ACC112 (cell line): ENCODE data around the gene H2AZ1.
"Not testable (repeated sequence)": the region's sequence is repeated elsewhere in the genome, so short reads cannot be mapped to it uniquely, and the experiment has no call there.

Source experiments
- H2AFZ ChIP-seq: fragments of 200-600 bp; sonication (generic); one replicate; pipeline ENCODE4 v1.6.0; 2017; ENCODE audit warnings: antibody characterized with exemption, low read length; ENCODE audit not compliant: unreplicated experiment
- H3K27ac ChIP-seq: fragments of 200-600 bp; sonication (generic); 2 replicates; pipeline ENCODE4 v1.5.1; 2014; ENCODE audit warnings: low read depth, mild to moderate bottlenecking, antibody characterized with exemption, low read length, moderate library complexity
- H3K27me3 ChIP-seq: fragments of 200-600 bp; sonication (generic); 2 replicates; pipeline ENCODE4 v1.6.1; 2014; ENCODE audit warnings: mild to moderate bottlenecking, antibody characterized with exemption, low read length, moderate library complexity, mixed read lengths; ENCODE audit not compliant: insufficient read depth
- H3K36me3 ChIP-seq: fragments of 200-600 bp; sonication (generic); 2 replicates; pipeline ENCODE4 v1.6.1; 2016; ENCODE audit warnings: mild to moderate bottlenecking, antibody characterized with exemption, low read length, moderate library complexity, mixed read lengths; ENCODE audit not compliant: insufficient read depth
- H3K4me1 ChIP-seq: fragments of 200-600 bp; sonication (generic); one replicate; pipeline ENCODE4 v1.6.1; 2016; ENCODE audit warnings: low read length, mixed read lengths; ENCODE audit not compliant: insufficient read depth, unreplicated experiment, control insufficient read depth
- H3K4me3 ChIP-seq: fragments of 200-600 bp; sonication (generic); 2 replicates; pipeline ENCODE4 v1.5.1; 2014; ENCODE audit warnings: mild to moderate bottlenecking, low read depth, low read length
- H3K79me2 ChIP-seq: fragments of 200-600 bp; sonication (generic); one replicate; pipeline ENCODE4 v1.6.0; 2016; ENCODE audit warnings: low read length; ENCODE audit not compliant: control insufficient read depth, unreplicated experiment, insufficient read depth

H2AZ1 gene

GRCh38 chr4:99965674-99966350 lies 15.7 kb upstream of the H2AZ1 start:
- no peak overlapping the region for H3K27ac ChIP-seq
- H2AFZ ChIP-seq: no peak overlapping the region
- no peak overlapping the region for H3K4me3 ChIP-seq
- H3K4me1 ChIP-seq: peaks cover 23% of the 10 kb centered on the region
- no peaks in the 10 kb centered on the region for H3K27me3 ChIP-seq
- no peaks in the 10 kb centered on the region for H3K79me2 ChIP-seq
- H3K36me3 ChIP-seq: no peaks in the 10 kb centered on the region

GRCh38 chr4:99965173-99965572 lies 15.1 kb upstream of the H2AZ1 start:
- no peak overlapping the region for H2AFZ ChIP-seq
- no peaks in the 10 kb centered on the region for H3K79me2 ChIP-seq
- no peaks in the 10 kb centered on the region for H3K36me3 ChIP-seq
- H3K4me3 ChIP-seq: no peak overlapping the region
- no peak overlapping the region for H3K27ac ChIP-seq
- H3K4me1 ChIP-seq: peaks cover 27% of the 10 kb centered on the region
- H3K27me3 ChIP-seq: no peaks in the 10 kb centered on the region

- no peak overlapping the region for H3K27ac ChIP-seq
Observed at GRCh38 chr4:99961711-99962110, 11.6 kb upstream of the H2AZ1 start.

DNA sequence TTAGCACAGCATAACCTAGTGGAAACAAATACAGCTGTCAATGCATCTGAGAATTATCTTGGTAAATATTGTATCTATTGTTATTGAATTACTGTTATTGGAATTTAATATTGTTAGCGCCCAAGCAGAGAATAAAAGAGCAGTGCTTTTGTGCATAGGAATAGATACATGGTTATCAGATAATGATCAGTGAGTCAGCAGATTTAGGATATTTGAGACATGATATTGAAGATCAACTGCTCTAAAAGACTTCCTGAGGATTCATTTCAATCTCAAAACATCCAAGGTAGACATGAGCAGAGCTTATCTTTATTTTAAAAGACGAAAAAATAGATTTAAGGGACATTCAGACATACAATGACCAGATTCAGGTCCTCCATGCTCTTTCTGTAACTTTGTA lies 10.6 kb upstream of the H2AZ1 start:
- Histone ChIP-seq H3K4me1 (peaks cover 6% of the 10 kb centered on the region), H3K27me3 (no peaks in the 10 kb centered on the region), H2AFZ (peak overlapping the region; percentile 52), H3K36me3 (no peaks in the 10 kb centered on the region), H3K79me2 (no peaks in the 10 kb centered on the region), H3K27ac (peak overlapping the region; percentile 58), H3K4me3 (no peak overlapping the region)

More at GRCh38 chr4:99961711-99962110, 11.6 kb upstream of the H2AZ1 start:
- Histone ChIP-seq H3K36me3 (no peaks in the 10 kb centered on the region), H3K27me3 (no peaks in the 10 kb centered on the region), H3K79me2 (no peaks in the 10 kb centered on the region), H3K4me1 (peaks cover 10% of the 10 kb centered on the region), H3K4me3 (no peak overlapping the region), H2AFZ (no peak overlapping the region)

DNA sequence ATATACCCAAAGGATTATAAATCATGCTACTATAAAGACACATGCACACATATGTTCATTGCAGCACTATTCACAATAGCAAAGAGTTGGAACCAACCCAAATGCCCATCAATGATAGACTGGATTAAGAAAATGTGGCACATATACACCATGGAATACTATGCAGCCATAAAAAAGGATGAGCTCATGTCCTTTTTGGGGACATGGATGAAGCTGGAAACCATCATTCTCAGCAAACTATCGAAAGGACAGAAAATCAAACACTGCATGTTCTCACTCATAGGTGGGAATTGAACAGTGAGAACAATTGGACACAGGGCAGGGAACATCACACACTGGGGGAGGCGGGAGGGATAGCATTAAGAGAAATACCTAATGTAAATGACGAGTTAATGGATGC lies 8.1 kb upstream of the H2AZ1 start:
- not testable (repeated sequence) for H3K4me1 ChIP-seq, H3K79me2 ChIP-seq, H2AFZ ChIP-seq, H3K36me3 ChIP-seq, H3K27ac ChIP-seq, H3K4me3 ChIP-seq, H3K27me3 ChIP-seq

GRCh38 chr4:99950913-99951254 lies 809 bp upstream of the H2AZ1 start:
- peaks cover 25% of the 10 kb centered on the region for H3K4me1 ChIP-seq
- H2AFZ ChIP-seq: peak overlapping the region; percentile 98
- H3K79me2 ChIP-seq: peaks cover 42% of the 10 kb centered on the region
- 0 out of 2 replicates have a peak overlapping the region, but pooled peaks have one; percentile 37 for H3K27ac ChIP-seq
- H3K27me3 ChIP-seq: no peaks in the 10 kb centered on the region
- H3K4me3 ChIP-seq: peak overlapping the region; percentile 86
- peaks cover 16% of the 10 kb centered on the region for H3K36me3 ChIP-seq

GRCh38 chr4:99949034-99949998 lies 759 bp downstream of the H2AZ1 start:
- Histone ChIP-seq H3K79me2 (peaks cover 58% of the 10 kb centered on the region), H3K36me3 (peaks cover 16% of the 10 kb centered on the region), H3K4me1 (peaks cover 32% of the 10 kb centered on the region), H3K4me3 (peak overlapping the region; percentile 86), H3K27ac (peak overlapping the region; percentile 92), H3K27me3 (no peaks in the 10 kb centered on the region), H2AFZ (peak overlapping the region; percentile 27)

DNA sequence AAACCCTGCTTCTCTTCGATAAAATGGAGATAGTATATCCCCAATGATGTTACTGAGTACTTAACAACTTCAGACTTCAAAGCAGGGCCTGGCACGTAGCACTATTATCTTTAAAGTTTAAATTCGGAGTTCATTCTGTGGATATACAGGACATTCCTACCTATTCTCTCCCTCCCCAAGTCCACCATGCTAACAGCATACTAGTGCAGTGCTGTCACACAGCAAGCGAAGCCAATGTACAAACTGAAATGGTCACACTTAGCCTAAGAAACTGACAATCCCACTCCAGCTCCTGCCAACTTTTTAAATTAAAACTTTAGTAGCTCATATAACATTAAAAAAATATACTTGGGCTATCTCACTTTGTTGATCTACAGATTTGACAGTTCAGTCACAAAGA lies 2.5 kb downstream of the H2AZ1 start:
- H3K27ac ChIP-seq: peak overlapping the region; percentile 92
- H3K27me3 ChIP-seq: no peaks in the 10 kb centered on the region
- no peak overlapping the region for H2AFZ ChIP-seq
- H3K4me1 ChIP-seq: peaks cover 32% of the 10 kb centered on the region
- H3K79me2 ChIP-seq: peaks cover 72% of the 10 kb centered on the region
- H3K4me3 ChIP-seq: peak overlapping the region; percentile 86
- peaks cover 28% of the 10 kb centered on the region for H3K36me3 ChIP-seq

DNA sequence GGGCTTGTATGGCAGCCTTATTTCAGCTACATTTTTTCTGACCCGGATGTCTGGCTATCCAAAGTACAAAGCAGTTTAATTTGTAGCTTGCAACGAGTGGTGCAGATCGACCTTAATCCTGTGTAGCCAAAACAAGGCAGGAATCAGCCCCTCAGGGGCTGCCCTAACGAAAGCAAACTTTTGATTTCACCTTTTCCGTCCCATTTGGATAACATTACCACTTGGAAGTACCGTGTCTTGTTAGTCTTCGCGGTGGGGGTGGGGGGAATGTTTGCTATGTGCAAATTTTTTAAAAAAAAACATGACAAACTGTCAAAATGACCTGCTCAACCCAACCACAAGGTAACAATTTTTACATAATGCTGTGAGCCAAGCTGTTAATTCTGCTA lies 2.9 kb downstream of the H2AZ1 start:
- Histone ChIP-seq H3K27ac (peak overlapping the region; percentile 92), H3K36me3 (peaks cover 28% of the 10 kb centered on the region), H3K79me2 (peaks cover 75% of the 10 kb centered on the region), H2AFZ (peak overlapping the region; percentile 37), H3K4me3 (peak overlapping the region; percentile 86), H3K27me3 (no peaks in the 10 kb centered on the region), H3K4me1 (peaks cover 32% of the 10 kb centered on the region)

DNA sequence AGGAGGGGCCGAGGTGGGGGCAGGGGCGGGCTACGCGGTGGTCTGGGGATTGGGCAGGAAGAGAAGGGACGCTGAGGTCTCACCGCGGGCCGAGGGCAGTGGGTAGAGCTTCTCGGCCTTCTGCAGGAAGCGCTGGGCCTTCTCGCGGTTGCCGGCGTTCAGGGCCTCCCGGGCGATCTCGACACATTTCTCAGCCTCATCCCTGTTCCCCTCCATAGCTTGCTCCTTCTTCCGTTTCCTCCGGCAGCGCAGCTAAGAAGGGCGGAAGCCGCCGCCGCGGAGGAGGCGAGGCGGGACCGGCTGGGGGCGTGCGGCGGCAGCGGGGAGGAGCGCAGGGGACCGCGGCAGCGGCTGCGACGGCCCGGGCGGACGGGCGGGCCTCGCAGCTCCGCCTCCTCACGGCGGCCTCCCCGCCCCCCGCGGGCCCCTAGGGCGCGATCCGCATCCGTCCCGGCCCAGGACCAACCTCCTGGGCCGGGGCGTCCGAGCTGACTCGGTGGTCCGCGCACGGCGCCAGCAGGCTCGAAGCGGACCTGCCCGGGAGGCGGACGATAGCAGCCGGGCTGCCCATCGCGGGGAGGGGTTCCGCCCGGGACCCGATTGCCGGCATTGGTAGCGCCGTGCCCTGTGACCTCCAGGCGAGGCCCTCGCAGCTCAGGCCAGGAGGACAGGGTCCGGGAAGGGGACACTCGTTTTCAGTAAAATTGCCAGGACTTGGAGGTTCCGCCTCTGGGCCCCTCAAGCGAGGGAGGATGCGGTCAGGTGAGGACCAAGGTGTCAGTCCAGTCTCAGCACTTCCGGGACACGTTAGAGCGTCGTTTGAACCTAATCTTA lies 3.5 kb downstream of the H2AZ1 start, which contains the start of gene DNAJB14:
Gene DNAJB14 (minus strand): TSS at position 263 of the 834 bp plus-strand sequence. CDS start 47 bp downstream, at position 216.
- Histone ChIP-seq H3K79me2 (peaks cover 81% of the 10 kb centered on the region), H3K4me3 (peak within 1 kb of the TSS; percentile 86), H3K4me1 (peaks cover 32% of the 10 kb centered on the region), H3K27ac (peak within 1 kb of the TSS; percentile 92), H2AFZ (peak within 1 kb of the TSS; percentile 37), H3K36me3 (peaks cover 30% of the 10 kb centered on the region), H3K27me3 (no peaks in the 10 kb centered on the region)
